ENCODE data around the gene TMEM63A.

The TMEM63A gene

DNA sequence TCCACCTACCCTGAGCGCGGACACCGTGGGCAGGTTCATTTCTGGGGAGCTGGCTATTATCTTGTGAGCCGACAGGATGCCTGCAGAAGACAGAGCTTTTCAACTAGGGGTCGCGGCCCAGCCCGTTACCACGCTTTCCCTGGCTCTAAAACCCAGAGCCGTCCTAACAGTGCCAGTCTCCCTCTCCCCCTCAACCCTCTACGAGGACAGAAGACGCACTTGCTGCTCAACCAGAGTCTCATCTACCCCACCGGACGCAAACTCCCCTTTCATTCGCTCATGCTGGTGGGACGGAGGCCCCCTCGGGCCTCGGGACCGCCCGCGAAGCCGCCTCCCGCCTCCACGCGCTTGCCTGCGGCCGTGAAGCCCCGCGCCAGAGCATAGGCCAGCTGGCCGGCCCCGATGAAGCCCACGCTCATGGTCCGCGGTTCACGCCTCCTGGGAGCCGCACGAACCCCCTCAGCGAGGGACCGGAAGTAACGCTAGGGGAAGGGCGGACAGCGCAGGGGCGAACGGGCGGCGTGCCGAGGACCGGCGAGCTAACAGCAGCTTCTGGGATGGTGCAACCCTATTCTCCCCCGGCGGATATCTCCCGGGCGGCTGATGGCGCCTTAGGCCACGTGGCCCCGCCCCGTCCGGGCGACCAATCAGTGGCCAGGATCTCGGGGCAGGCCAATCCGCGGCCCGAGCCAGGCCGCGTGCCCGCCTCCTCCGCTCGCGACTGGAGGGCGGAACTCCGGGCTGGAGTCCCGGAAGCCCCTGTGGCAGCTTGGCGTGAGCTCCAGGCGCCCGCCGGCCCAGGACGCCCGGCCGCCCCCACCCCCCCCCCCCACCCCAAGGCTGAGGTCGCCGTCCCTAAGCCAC lies 41.7 kb upstream of the TMEM63A start, which contains the start of gene PYCR2:
Gene PYCR2 (minus strand): TSS at position 559 of the 864 bp plus-strand sequence. CDS start 140 bp downstream, at position 419.
- peak within 1 kb of the TSS; percentile 92 for H3K4me3 ChIP-seq (ENCODE audit: low read depth, low read length)
- TF ChIP-seq, protein P1, sequence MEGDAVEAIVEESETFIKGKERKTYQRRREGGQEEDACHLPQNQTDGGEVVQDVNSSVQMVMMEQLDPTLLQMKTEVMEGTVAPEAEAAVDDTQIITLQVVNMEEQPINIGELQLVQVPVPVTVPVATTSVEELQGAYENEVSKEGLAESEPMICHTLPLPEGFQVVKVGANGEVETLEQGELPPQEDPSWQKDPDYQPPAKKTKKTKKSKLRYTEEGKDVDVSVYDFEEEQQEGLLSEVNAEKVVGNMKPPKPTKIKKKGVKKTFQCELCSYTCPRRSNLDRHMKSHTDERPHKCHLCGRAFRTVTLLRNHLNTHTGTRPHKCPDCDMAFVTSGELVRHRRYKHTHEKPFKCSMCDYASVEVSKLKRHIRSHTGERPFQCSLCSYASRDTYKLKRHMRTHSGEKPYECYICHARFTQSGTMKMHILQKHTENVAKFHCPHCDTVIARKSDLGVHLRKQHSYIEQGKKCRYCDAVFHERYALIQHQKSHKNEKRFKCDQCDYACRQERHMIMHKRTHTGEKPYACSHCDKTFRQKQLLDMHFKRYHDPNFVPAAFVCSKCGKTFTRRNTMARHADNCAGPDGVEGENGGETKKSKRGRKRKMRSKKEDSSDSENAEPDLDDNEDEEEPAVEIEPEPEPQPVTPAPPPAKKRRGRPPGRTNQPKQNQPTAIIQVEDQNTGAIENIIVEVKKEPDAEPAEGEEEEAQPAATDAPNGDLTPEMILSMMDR (IDR thresholded peaks at IDR 0.05; ENCODE audit: low read depth, low read length) = no peak

DNA sequence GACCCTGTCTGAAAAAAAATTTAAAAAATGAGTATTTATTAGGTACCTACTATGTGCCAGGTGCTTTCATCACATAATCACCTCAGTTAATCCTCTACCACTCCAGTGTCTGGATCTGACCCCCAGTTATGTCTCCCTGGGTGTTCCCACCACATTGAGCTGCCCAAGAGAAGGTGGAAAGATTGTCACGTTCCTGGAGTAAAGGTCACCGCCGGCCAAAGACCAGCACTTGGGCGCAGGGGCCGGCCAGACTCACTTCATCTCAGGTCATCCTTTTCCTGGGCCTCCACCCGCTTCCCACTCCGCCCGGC lies 41.2 kb upstream of the TMEM63A start:
- peak overlapping the region; percentile 92 for H3K4me3 ChIP-seq (ENCODE audit: low read depth, low read length)
- TF ChIP-seq, protein P1 (IDR thresholded peaks at IDR 0.05; ENCODE audit: low read depth, low read length) = no peak

DNA sequence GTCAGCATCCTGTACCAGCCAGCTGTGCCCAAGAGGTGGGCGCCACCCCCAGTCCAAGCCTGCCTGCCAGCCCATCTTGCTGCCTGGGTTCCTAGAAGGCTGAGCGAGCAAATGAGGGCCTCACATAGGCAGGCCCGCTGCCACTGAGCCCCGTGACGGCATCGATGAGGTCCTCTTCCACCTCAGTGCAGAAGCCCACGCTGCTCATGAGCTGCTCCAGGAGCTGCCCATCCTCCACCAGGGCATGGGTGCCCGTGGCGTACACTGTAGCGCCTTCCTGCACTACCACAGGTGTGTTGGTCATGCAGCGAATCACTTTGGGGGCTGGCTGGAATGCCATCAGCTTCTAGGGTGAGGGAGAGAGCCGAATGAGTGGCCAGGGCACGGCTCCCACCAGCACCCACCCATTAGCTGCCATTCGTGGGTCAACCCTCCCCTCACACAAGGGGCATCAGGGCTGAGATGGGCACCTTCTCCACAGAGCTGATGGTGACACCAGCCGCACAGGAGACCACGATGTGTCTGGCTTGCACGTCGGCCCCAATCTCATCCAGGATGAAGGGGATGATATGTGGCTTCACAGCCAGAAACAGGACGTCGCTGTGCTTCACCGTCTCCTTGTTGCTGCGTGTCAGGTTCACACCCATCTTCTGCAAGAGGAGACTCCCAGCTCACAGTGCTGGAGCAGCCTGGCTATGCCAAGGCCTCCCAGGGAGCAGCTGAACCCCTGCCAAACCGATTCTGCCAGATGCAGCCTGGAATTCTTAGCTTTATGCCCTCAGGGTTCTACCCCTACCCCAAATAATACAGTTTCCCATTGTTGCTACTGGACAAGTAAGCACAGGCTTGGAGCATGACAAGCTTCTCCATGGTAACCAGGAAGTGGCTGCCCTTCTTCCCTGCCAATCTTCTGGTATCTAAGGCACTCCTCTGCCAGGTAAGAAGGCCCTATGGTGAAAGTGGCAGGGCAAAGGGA lies 39.8 kb upstream of the TMEM63A start:
- TF ChIP-seq, protein P1 (IDR thresholded peaks at IDR 0.05; ENCODE audit: low read depth, low read length) = no peak
- no peak overlapping the region for H3K4me3 ChIP-seq (ENCODE audit: low read depth, low read length)

DNA sequence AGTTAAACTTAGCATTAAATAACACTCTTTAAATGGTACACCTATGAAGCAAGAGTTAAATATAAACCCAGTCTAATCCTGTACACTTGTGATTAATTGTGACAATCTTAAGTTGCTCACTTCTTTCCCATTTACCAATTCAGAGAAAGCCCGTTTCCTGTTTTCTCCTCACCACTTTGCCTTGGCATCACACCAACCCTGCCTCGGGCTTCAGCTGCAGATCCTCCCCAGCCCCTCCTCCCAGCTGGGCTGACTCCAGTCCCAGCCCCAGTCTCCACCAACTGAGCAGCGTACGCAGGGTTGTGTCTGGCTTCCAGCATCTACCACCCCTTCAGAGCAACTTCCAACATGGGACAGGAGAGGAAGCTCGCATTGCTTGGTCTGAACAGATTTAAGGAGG lies 37.7 kb upstream of the TMEM63A start:
- TF ChIP-seq, protein P1 (IDR thresholded peaks at IDR 0.05; ENCODE audit: low read depth, low read length) = no peak
- H3K4me3 ChIP-seq (ENCODE audit: low read depth, low read length) = no peak overlapping the region

DNA sequence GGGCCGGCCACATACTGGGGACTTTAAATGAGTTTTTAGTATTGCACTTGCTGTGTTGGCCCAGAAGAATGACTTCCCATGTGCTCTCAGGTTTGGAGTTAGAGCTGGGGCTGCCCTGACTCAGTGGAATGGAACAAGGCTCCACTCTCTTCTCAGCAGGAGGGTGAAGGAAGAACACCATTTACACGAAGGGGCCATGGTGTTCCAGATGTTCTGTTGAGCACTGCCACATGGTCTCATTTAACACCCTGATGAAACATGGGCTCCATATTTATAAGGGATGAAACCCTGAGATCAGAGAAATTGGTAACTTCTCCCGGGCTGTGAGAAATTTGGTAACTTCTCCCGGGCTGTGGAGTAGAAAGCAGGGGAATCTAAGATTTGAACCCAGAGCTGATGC lies 36.1 kb upstream of the TMEM63A start:
- no peak overlapping the region for H3K4me3 ChIP-seq (ENCODE audit: low read depth, low read length)
- TF ChIP-seq, protein P1 (IDR thresholded peaks at IDR 0.05; ENCODE audit: low read depth, low read length) = no peak

DNA sequence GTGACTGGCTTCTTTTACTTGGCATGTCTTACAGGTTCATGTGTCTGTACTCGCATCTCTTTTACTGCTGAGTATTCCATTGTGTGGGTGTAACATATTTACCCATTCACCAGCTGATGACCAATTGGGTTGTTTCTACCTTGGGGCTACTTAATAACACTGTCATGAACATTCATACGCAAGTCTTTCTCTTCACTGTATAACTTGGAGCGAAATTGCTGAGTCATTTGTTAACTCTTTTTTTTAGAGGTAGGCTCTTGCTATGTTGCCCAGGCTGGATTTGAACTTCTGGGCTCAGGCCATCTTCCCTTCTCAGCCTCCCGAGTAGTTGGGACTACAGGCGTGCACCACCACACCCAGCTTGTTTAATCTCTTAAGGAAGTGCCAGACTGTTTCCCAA lies 35.4 kb upstream of the TMEM63A start:
- no peak overlapping the region for H3K4me3 ChIP-seq (ENCODE audit: low read depth, low read length)
- TF ChIP-seq, protein P1 (IDR thresholded peaks at IDR 0.05; ENCODE audit: low read depth, low read length) = no peak
